HG03469 (cell line): ENCODE results near the gene COPS3.

Source experiments
- ATAC-seq: cut with Tn5 transposase; IDR thresholded peaks from one replicate; pipeline ENCODE4 v1.9.1; 2021; ENCODE audit warnings: mild to moderate bottlenecking, moderate library complexity, moderate number of reproducible peaks; ENCODE audit not compliant: unreplicated experiment

Gene COPS3

GRCh38 chr17:17198281-17198680 lies 82.8 kb downstream of the COPS3 start:
- no peak for ATAC-seq

GRCh38 chr17:17196776-17197175 lies 84.3 kb downstream of the COPS3 start:
- ATAC-seq, result no peak
